Activated CD4-positive, alpha-beta T cell treated with anti-CD3 and anti-CD28 coated beads for 24 hours (primary cell): ENCODE results near the gene UBE2V1.
A peak's percentile ranks its signal among the peaks of the same experiment; 100 is the strongest.
"Not testable (repeated sequence)": the region's sequence is repeated elsewhere in the genome, so short reads cannot be mapped to it uniquely, and the experiment has no call there.

Source experiments
- DNase-seq, 2 donors: peaks; one replicate each; pipeline ENCODE4 v3.0.0-alpha.2; 2020; ENCODE audit warnings: low read depth in 2 of 2

The UBE2V1 gene

DNA sequence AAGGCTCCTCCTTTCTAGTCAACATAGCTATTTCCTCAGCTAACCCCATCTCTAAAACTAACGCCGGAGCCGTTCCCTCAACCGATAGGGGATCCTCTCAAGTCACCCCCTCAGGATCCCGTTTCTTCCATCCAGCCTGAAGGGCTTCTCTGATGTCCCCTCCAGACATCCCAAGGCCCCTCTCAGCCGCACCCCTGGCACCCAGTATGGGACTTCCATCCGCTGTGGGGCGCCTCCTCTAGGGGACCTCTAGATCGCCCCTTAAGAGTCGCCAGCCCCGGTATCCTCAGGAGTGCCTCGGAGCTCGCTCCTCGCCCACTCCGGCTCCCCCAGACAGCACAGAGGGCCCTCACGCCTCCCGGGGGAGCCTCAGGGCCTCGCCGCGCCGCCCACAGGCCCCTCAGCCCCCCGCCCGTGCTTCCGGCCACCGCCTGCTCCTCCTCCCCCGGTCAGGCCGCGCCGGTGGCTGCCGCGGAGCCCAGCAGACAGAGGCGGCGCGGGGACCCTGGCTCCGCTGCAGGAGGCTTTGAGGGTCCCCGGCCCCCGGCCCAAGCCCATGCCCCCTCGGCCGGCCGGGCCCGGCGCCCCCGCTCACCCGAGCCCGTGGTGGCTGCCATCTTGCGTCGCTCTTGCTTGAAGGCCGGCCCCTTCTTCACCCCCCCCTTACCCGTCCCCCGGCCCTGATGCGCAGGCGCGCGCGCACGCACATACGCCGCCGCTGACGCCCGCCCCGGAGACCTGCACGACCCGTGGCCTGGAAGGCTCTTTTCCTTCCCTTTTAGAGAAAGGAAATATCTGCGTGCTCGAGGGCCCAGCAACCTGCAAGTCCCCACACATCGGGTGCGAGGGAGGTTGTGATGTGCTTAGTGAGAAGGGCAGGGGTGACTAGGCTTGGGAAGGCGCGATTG, at the start of gene UBE2V1:
UBE2V1 (minus strand) TSS at position 639 of the 908 bp plus-strand sequence; CDS start at position 617, 22 bp downstream.
- peak; percentile 79 to 82 for DNase-seq

DNA sequence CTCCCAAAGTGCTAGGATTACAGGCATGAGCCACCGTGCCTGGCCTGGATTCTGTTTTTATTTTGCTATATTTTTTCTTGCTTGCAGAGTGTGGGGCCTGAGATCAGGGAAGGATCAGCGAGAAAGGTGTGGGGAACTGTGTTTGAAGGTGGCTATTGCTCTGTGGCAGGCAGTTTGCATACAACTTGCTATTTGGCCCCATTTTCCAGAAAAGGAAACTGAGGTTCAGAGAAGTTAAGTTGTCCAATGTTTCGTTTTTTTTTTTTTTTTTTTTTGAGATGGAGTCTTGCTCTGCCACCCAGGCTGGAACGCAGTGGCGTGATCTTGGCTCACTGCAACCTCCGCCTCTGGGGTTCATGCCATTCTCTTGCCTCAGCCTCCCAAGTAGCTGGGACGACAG, 48.5 kb upstream of the UBE2V1 start:
- DNase-seq: not testable (repeated sequence)

DNA sequence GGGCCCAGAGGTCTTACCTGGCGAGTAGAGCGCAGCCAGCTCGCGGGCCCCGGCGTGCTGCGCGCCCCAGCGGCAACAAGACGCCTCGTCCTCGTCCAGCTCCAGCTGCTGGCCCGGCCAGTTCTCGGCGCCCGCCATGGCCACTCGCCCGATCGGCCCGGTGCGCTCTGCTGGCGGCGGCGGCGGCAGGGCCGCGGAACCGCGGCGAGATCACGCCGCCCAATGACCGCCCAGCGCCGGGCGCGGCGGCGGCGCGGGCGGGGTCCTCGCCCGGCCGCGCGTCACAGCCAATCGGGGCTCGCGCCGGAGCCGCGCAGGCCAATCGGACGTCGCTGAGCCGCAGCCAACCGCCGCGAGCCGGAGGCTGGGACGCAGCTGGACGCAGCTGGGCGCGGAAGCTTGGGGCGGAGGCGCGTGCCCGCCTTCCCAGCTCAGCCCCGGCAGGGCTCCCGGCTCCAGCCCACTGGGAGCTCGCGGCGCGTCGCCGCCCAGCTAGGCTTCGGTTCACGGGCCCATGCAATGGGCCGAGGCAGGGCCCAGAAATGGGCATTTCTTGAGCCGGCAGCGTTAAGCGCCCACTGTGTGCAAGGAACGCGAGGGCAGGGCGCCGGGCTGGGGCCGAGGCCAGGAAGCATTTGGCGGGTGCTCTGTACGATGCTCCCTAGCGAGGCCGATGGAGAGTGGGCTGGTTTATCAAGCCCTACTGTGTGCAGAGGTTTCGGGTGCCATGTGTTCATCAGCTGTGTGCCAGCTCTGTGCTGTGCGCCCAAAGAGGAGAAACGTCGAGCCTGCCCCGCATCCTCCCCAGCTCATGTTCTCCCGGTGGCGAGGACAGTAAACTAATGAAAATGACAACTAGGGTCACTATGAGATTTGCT, 40.8 kb upstream of the UBE2V1 start, which contains the start of gene PEDS1:
PEDS1 (minus strand) TSS at position 224 of the 878 bp plus-strand sequence; CDS start at position 138, 86 bp downstream.
- peak; percentile 62 to 70 for DNase-seq

DNA sequence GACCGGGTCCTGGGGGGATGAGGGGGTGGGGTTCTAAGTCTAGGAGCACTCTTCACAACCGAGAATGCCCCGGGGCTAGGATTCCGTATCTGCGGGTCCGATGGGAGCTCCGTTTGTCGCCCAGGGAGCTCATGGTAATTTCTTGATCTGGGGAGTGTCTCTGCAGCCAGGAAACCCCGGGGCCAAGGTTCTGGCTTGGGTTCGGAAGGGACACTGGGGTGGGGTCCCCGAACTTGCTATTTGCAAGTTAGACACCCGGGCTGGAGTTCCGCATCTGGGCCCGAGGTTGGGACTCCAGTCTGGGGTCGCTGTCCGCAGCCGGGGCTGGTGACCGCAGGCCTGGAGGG, 40.2 kb upstream of the UBE2V1 start:
- DNase-seq: no peak

DNA sequence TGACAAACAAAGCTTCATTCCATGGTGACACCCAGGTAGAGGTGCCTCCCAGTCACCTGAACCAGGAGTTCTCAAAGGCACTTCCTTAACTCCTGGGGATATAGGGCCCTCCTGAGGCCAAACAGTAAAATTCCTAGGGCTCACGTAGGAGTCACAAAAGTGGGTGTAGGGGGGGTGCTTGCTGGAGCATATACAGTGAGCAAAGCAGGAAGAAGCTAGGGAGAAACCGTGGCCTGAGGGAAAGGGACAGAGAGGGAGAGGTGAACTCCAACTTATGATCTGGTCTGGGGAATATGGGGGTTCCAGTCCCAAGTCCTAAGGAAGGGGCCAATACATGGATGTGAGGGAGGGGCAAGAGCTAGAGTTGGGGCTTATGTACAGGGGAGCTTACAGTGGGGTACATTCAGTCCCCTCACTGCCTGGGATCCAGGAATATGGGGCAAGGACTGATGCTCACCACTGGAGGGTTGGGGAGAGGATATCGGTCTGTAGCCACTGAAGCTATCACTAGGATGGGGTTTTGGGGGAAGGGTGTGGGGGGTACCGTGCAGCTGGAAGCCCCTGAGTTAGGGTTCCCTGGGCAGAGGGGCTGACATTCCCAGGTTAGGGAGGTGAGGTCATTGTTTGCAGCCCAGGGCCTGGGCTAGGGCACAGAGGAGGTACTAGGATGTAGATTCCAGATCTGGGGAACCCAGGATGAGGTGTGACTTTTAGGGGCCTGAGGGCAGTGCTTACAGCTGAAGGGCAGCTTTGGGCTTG, 39.6 kb upstream of the UBE2V1 start:
- no peak for DNase-seq

DNA sequence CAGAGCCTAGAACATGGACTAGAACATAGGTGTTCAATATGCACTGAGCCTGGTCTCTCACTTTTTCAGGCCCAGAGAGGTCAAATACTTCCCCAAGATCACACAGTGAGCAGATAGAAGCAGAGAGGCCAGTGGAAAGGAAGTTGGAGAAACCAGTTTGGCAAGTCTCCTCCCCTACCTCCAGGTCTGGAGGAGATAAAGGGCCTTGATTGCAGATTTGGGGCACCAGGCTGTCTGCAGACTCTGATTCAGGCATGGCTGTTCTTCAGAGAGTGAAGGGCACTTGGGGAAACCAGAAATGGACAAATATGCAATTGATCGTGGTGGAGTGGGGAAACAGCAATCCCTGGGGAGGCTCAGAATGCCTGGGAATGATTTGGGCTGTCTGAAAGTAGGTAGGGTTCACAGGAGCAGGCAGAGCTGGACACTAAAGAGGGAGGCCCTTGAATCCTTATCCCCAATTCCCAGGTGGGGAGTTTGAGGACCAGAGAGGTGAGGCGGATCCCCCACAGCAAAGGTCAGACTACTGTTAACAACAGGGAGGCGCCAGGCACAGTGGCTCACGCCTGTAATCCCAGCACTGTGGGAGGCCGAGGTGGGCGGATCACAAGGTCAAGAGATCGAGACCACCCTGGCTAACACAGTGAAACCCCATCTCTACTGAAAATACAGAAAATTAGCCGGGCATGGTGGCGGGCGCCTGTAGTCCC, 38.2 kb upstream of the UBE2V1 start:
- DNase-seq: no peak

DNA sequence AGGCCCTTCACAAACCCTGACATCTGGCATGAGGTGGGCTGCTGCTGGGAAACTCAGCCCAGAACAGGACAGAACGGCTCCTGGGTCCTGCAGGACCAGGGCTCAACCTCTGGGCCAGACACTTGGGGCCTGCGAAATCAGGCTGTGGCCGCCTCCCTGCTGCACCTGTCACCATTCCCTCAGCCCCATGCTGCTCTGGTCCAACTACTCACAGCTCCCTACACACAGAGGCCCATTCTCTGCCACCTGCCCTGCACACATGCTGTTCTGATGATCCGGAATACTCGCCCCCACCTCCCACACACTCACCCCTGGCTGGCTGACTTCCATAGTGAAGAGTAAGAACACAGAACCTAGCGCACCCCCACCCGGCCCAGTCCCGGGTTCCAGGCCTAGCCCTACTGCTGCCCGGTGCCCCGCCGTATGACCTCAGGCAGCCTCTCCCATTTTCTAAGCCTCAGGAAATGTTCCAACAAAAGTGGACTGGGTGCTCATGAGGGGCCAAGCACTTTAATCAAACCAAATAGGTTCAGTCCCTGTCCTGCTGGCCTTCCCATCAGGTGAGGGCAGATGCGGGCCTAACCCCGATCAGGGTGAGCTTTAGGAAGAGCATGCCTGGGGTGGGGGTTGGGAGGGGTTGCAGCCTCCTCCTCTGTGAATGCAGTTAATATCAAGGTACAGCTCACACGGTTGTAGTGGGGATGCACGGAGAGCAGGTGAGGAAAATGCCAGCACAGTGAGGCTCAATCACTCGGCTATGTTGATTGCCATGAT, 36.7 kb upstream of the UBE2V1 start:
- DNase-seq: no peak

DNA sequence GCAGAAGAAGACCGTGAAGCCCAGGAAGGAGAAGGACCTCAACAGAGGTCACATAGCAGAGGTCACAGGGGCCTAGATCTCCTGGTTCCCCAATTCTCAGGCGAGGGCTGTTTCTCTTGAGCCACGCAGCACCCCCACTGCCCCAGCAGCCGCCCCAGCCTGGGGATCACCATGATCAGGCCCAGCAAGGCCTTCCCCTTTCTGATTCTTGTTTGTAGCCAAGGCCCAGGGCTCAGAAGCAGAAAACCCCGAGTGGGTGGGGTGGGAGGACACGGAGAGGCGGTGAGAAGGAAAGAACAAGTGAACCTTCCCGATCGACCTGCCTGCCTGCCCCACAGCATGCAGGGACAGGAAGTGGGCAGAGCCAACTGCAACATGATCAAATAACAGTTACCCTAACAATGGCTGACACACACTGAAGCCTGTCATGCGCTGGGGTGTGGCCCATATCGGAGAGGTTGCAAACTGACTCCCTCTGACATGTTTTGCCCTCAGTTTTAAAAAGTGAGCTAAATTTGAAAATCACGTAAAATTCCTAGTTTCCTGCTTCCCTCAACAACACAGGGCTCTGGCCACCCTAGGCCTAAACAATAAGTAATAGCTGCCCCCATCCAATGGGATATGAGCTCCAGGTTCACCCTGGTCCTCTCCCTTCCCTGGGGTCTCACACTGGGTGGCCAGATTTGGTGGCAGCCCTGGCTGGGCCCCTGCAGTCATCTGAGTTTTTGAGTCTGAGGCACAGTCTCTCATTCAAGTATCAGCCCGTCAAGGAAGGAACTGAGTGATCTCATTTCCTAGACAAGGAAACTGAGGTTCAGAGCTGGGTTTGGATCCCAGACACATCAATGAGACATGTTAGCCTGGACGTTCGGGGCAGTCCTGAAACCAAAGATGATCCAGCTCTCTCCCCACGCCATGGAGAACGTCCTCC, 34.0 kb upstream of the UBE2V1 start:
- peak; percentile 54 to 56 for DNase-seq

DNA sequence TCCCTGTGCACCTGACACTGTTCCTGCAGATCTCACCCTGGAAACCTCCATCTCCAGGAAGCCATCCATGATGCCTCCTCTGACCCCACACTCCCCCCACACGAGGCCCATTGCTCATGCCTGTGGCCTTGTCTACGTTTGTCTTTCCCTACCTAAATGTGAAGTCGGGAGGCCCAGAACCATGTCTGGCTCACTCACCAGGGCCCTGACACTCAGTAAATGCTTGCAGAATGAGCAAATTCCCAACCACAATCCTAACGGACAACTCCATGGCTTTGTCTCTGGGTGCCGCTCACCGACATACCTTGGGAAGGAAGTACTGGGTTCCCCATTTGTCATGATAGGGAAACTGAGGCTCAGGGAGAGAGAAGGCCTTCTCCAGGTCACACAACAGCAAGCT, 33.3 kb upstream of the UBE2V1 start:
- no peak for DNase-seq

DNA sequence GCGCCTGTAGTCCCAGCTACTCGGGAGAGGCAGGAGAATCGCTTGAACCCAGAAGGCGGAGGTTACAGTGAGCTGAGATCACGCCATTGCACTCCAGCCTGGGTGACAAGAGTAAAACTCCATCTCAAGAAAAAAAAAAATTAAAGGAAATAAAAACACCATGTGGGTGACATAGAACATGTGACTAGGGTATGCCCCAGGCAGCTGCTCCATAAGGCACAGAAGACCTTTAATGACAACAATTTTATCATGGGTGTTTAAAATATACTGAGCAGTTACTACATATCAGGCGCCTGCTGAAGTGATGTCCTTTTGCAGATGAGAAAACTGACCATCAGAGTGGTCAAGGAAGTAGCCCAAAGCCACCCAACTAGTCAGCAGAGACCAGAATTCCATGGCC, 32.6 kb upstream of the UBE2V1 start:
- DNase-seq: no peak

DNA sequence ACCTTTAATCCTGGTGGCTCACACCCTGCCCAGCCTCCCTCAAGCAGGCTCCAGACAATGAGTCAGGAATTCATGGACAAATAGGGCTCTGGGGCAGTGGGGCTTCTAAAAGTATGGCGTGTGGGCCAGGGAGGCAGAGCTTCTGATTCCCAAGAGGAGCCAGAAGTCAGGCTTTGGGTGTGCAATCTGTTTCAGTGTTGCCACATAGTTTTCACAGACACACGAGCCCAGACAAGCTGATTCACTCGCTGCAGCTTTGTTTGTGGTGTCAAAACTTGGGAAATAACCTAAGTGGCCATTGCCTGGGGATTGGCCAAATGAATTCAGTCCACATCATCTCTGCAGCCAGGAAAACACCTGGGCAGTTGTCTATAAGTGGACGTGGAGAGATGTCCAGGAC, 31.4 kb upstream of the UBE2V1 start:
- no peak for DNase-seq

DNA sequence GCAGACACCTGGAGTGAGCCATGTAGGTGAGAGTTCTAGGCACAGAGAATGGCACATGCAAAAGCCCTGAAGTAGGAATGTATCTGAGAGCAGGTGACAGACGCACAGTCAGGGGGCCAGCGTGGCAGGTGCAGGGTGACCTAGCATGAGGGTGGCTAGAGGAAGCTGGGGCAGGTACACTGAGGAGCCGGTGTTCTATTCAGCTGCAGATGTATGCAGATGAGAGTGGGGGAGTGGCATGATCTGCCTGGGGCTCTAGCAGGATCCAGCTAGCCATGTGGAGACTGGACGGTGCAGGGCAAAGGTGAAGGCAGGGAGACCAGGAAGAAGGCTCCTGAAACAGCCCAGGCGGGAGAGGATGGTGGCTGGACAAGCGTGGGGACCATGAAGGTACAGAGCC, 29.9 kb upstream of the UBE2V1 start:
- DNase-seq: no peak

DNA sequence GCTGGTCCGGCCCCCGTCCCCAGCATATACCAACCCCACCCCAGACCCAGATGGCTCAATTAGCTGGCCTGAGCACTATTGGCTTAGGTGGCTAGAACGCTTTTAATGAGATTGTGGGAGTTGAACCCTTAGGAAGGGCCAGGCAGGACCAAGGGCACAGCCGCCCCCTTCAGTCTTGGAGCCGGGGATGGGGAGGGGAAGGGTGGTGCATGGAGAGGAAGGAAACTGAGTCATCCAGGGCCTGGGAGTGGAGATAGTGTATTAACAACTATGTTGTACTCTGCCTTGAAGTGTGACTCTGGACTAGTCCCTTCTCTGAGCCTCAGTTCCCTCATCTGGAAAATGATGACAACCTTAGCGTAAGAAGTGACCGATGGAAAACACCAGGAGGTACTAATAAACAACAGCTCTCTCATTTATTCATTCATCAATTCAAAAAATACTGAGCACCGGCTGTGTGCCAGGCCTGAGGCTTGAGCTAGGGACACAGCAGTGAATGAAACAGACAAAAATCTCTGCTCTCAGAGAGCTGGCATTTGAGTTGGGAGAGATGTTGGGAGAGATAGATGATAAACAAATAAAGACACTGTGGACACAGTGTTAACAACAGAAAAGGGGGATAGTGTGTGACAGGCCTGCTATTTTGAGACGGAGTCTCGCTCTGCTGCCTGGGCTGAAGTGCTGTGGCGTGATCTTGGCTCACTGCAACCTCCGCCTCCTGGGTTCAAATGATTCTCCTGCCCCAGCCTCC, 29.0 kb upstream of the UBE2V1 start:
- DNase-seq: no peak

DNA sequence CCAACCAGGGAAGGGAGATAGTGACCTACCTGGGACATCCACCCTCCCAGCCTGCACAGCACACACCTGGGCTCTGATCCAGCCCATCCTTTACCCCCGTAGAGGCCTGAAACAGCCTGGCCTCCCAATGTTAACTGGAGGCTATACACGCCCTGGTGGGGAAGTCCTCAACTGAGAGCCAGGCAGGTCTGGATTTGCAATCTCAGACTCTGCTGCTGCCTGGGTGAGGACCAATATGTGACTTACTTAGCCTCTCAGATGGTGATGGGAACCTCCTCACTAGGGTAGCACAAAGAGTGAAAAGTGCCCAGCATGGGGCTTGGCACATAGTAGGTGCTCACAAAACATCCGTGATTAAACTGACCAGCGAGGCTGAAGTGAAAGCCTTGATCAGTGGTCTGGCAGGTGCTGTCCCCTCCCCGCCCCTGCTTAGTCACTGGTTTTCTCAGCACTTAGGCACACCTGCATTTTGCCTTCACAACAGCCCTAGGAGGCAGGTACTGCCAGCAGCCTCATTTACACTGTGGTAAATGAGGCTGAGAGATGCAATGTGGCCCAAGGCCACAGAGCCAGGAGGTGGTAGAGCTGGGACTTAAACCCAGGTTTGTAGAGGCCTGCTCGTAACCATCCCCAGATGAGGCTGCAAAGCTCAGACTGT, 28.2 kb upstream of the UBE2V1 start:
- no peak for DNase-seq

DNA sequence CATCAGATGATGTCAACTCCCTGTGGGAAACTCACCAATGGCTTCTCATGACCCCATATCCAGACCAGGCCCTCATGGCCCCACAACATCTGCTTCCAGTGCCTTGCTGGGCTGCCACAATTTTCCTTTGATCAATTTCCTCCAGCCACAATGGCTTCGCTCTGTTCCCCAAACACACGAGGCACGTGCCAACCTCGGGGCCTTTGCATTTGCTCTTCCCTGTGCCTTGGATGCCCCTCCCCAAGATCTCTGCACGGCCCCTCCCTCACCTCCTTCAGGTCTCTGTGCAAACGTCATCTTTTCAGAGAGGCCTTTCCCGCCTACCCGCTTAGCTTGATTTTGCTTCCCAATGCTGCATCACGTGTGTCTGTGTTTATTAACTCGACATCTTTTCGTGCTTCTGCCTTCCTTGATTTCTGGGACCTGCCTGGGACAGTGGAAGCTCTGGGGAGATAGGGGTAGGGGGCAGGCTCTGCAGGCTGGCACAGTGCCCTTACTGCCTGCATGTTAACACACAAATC, 27.4 kb upstream of the UBE2V1 start:
- no peak for DNase-seq

DNA sequence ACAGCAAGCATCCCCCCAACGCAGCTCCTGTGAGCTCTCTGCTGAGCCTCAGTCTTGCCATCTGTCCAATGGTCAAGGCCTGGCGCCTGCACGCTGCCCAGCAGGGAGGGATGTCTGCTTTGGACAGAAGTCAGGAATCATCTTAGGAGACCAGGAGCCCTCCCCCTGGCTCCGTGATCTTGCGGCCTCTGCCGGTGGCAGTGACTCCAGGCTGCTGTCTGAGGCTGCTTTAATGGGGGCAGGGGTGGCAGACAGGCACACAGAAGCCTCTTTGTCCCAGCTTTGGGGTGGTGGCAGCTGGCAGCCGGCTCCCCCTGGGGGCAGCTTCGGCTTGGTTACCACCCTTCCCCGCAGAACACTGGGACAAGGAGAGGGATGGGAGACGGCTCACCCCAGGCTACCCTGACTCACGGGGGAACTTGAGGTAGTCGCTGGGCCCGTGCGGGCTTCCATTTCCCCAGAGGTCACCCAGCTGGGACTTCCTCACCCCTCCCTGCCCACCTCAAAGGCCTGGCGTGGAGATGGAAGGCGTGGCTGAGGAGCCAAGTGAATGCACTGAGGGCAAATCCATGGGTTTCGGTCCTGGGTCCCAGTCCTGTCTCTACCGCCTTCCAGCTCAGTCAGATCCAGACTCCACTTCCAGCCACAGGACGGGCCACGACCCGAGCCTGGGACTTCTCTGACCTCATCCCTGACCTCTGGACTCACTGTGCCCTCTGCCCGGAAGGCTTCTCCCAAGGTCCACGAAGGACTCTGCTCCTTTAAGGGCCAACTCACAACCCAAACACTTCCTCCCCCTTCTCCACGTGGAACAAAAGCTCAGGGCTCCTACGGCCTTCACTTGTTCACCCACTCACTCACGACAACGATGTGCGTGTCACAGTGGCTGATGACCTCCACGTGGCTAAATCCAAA, 25.8 kb upstream of the UBE2V1 start:
- no peak for DNase-seq

DNA sequence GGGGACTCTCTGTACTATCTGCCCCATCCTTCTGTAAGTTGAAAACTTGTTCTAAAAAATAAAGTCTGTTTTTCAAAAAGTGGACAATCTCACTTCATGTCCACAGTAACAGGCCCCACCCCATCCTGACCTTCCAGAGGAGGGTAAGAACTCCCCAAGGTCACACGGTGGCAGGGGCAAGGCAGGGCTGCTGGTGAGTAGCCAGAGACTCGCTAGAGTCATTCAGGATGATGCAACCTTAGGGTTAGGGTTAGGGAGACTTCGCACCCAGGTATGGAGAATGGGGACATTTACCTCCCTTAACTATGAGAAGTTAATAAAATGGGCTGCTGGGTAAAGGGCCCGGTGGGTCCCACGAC, 25.1 kb upstream of the UBE2V1 start:
- no peak for DNase-seq
